K562 (cell line): ENCODE data around the gene CCDC85B.

Experiments
- ATF3 ChIP-seq, 2 experiments: fragments of 450-650 bp in 1 of 2; sonication (generic) in 1 of 2; formaldehyde crosslinking in 1 of 2; IDR thresholded peaks in 1 of 2; conservative IDR thresholded peaks in 1 of 2; 2 replicates each; pipeline versions ENCODE4 v1.6.1 to v1.8.1; 2016 to 2023; ENCODE audit warnings: mild to moderate bottlenecking in 2 of 2, moderate library complexity in 2 of 2, inconsistent platforms in 1 of 2, missing genetic modification reagents in 1 of 2
- GATAD2A ChIP-seq: fragments of 450-650 bp; IDR thresholded peaks from 2 replicates; pipeline ENCODE4 v1.6.1; 2017
- ILF3 ChIP-seq: fragments of 450-650 bp; IDR thresholded peaks from 2 replicates; pipeline ENCODE4 v1.6.1; 2018; ENCODE audit warnings: antibody characterized with exemption, mild to moderate bottlenecking, moderate library complexity, borderline replicate concordance
- LEF1 ChIP-seq: fragments of 450-650 bp; IDR thresholded peaks from 2 replicates; pipeline ENCODE4 v1.6.1; 2016; ENCODE audit warnings: mild to moderate bottlenecking
- TFAP4 ChIP-seq: sonication (generic); formaldehyde crosslinking; IDR thresholded peaks from 2 replicates; pipeline ENCODE4 v1.8.0; 2022; ENCODE audit warnings: missing genetic modification reagents, mild to moderate bottlenecking, moderate library complexity, borderline replicate concordance
- ZNF133 ChIP-seq: fragments of 250-450 bp; sonication (Bioruptor Pico); IDR thresholded peaks from 2 replicates; pipeline ENCODE4 v1.4.0; 2020; ENCODE audit warnings: mild to moderate bottlenecking

- no peak for TF ChIP-seq ATF3 (IDR thresholded peaks at IDR 0.05)
- no peak for TF ChIP-seq ATF3 (CRISPR knock-in tag; conservative IDR thresholded peaks at IDR 0.05)
- TF ChIP-seq ZNF133 (CRISPR knock-in tag), result no peak
- TF ChIP-seq TFAP4 (CRISPR knock-in tag), result no peak
- TF ChIP-seq ILF3, result no peak
- no peak for TF ChIP-seq GATAD2A
- no peak for TF ChIP-seq LEF1
Measured at GRCh38 chr11:65853246-65853979, 37.1 kb upstream of the CCDC85B start.
